Skeletal muscle satellite cell (primary cell): ENCODE data around the gene RIPPLY3.

Experiments
- H3K27me3 ChIP-seq: 2 replicates; pipeline ENCODE4 v1.7.0; 2013; ENCODE audit warnings: low read length; ENCODE audit not compliant: control insufficient read depth, insufficient read depth
- H3K36me3 ChIP-seq: 2 replicates; pipeline ENCODE4 v1.7.0; 2013; ENCODE audit warnings: mild to moderate bottlenecking, control low read depth, low read length; ENCODE audit not compliant: insufficient read depth
- H3K4me1 ChIP-seq: 2 replicates; pipeline ENCODE4 v1.7.0; 2013; ENCODE audit warnings: low read length; ENCODE audit not compliant: control insufficient read depth, insufficient read depth
- H3K4me2 ChIP-seq: 2 replicates; pipeline ENCODE4 v1.7.0; 2013; ENCODE audit warnings: mild to moderate bottlenecking, low read length
- H3K4me3 ChIP-seq: 2 replicates; pipeline ENCODE4 v1.7.0; 2013; ENCODE audit warnings: low read length
- H3K9ac ChIP-seq: 2 replicates; pipeline ENCODE4 v1.7.0; 2013; ENCODE audit warnings: mild to moderate bottlenecking, low read depth, low read length, moderate library complexity
- H3K9me3 ChIP-seq: replicated peaks from 2 replicates; pipeline ENCODE4 v1.7.0; 2013; ENCODE audit warnings: mild to moderate bottlenecking, control low read depth, low read length

RIPPLY3 gene

GRCh38 chr21:36968414-36968813, 38.1 kb upstream of the RIPPLY3 start:
- Histone ChIP-seq H3K9me3 (no peaks in the 10 kb centered on the region), H3K4me1 (peaks cover 17% of the 10 kb centered on the region), H3K36me3 (no peaks in the 10 kb centered on the region), H3K4me3 (no peak overlapping the region), H3K27me3 (no peaks in the 10 kb centered on the region), H3K4me2 (no peak overlapping the region), H3K9ac (no peak overlapping the region)

- H3K9ac ChIP-seq: no peak overlapping the region
- no peaks in the 10 kb centered on the region for H3K27me3 ChIP-seq
These were observed 37.5 kb upstream of the RIPPLY3 start for GRCh38 chr21:36968976-36969375.

GRCh38 chr21:36973986-36974850, 32.3 kb upstream of the RIPPLY3 start:
- no peaks in the 10 kb centered on the region for H3K9me3 ChIP-seq
- H3K4me2 ChIP-seq: no peak overlapping the region
- H3K9ac ChIP-seq: no peak overlapping the region
- H3K4me1 ChIP-seq: peaks cover 9% of the 10 kb centered on the region
- H3K27me3 ChIP-seq: no peaks in the 10 kb centered on the region
- H3K4me3 ChIP-seq: no peak overlapping the region
- no peaks in the 10 kb centered on the region for H3K36me3 ChIP-seq

More at GRCh38 chr21:36968976-36969375, 37.5 kb upstream of the RIPPLY3 start:
- H3K4me2 ChIP-seq: no peak overlapping the region
- peaks cover 17% of the 10 kb centered on the region for H3K4me1 ChIP-seq
- no peaks in the 10 kb centered on the region for H3K36me3 ChIP-seq
- H3K4me3 ChIP-seq: no peak overlapping the region
- no peaks in the 10 kb centered on the region for H3K9me3 ChIP-seq

- no peak overlapping the region for H3K4me2 ChIP-seq
- H3K4me3 ChIP-seq: no peak overlapping the region
These were observed 31.7 kb upstream of the RIPPLY3 start for GRCh38 chr21:36974851-36975192.

GRCh38 chr21:36976228-36976861, 30.2 kb upstream of the RIPPLY3 start:
- Histone ChIP-seq H3K9me3 (no peaks in the 10 kb centered on the region), H3K27me3 (no peaks in the 10 kb centered on the region), H3K4me2 (no peak overlapping the region), H3K4me1 (peaks cover 17% of the 10 kb centered on the region), H3K4me3 (no peak overlapping the region), H3K36me3 (no peaks in the 10 kb centered on the region), H3K9ac (no peak overlapping the region)

More at GRCh38 chr21:36974851-36975192, 31.7 kb upstream of the RIPPLY3 start:
- Histone ChIP-seq H3K4me1 (peaks cover 9% of the 10 kb centered on the region), H3K36me3 (no peaks in the 10 kb centered on the region), H3K9me3 (no peaks in the 10 kb centered on the region), H3K27me3 (no peaks in the 10 kb centered on the region), H3K9ac (no peak overlapping the region)

GRCh38 chr21:36976882-36977651, 29.4 kb upstream of the RIPPLY3 start:
- H3K4me1 ChIP-seq: peaks cover 17% of the 10 kb centered on the region
- peak overlapping the region; percentile 27 for H3K4me3 ChIP-seq
- H3K9me3 ChIP-seq: no peaks in the 10 kb centered on the region
- no peaks in the 10 kb centered on the region for H3K27me3 ChIP-seq
- H3K9ac ChIP-seq: no peak overlapping the region
- peak overlapping the region; percentile 68 for H3K4me2 ChIP-seq
- H3K36me3 ChIP-seq: no peaks in the 10 kb centered on the region

GRCh38 chr21:36980280-36981048, 26.0 kb upstream of the RIPPLY3 start:
- Histone ChIP-seq H3K36me3 (no peaks in the 10 kb centered on the region), H3K27me3 (no peaks in the 10 kb centered on the region), H3K9ac (peak overlapping the region; percentile 44), H3K4me1 (peaks cover 17% of the 10 kb centered on the region), H3K9me3 (no peaks in the 10 kb centered on the region), H3K4me3 (peak overlapping the region; percentile 68), H3K4me2 (peak overlapping the region; percentile 93)

GRCh38 chr21:36981049-36981391, 25.5 kb upstream of the RIPPLY3 start:
- H3K9ac ChIP-seq: peak overlapping the region; percentile 44
- H3K4me1 ChIP-seq: peaks cover 17% of the 10 kb centered on the region

DNA sequence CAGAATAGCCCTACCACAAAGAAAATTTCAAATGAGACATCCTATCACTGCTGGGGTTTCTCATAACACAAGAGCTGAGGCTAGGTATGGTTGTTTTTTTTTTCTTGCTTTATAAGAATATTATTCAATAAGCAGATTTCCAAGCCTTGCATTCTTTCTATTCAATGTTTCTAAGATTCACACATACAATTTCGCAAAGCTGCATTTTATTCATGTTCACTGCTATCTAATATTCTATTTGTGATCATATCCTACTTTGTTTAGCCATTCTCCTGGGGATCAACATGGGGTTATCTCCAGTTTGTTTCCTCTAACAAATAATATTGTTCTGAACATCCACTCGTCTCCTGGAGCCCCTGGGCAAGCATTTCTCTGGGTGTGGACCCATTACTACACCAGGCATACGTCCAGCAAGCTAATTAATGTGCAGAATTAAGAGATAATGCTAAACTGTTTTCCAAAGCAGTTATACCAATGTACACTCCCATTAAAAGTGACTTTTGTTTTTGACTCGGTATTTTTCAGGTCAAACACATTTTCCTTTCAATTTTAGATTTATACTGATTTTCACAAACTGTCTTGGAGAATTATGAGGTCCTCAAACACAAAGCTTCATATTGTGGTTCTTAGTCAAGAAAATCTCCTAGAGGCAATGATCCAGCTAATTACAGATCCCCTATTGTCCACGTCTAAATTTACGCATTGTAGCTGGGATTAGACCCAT, 24.4 kb upstream of the RIPPLY3 start:
- H3K9ac ChIP-seq: no peak overlapping the region
- H3K4me1 ChIP-seq: peaks cover 16% of the 10 kb centered on the region
- no peaks in the 10 kb centered on the region for H3K9me3 ChIP-seq
- H3K27me3 ChIP-seq: no peaks in the 10 kb centered on the region
- H3K4me2 ChIP-seq: no peak overlapping the region
- no peak overlapping the region for H3K4me3 ChIP-seq
- H3K36me3 ChIP-seq: no peaks in the 10 kb centered on the region

More at GRCh38 chr21:36981049-36981391, 25.5 kb upstream of the RIPPLY3 start:
- Histone ChIP-seq H3K4me3 (peak overlapping the region; percentile 68), H3K27me3 (no peaks in the 10 kb centered on the region), H3K36me3 (no peaks in the 10 kb centered on the region), H3K9me3 (no peaks in the 10 kb centered on the region), H3K4me2 (peak overlapping the region; percentile 93)

DNA sequence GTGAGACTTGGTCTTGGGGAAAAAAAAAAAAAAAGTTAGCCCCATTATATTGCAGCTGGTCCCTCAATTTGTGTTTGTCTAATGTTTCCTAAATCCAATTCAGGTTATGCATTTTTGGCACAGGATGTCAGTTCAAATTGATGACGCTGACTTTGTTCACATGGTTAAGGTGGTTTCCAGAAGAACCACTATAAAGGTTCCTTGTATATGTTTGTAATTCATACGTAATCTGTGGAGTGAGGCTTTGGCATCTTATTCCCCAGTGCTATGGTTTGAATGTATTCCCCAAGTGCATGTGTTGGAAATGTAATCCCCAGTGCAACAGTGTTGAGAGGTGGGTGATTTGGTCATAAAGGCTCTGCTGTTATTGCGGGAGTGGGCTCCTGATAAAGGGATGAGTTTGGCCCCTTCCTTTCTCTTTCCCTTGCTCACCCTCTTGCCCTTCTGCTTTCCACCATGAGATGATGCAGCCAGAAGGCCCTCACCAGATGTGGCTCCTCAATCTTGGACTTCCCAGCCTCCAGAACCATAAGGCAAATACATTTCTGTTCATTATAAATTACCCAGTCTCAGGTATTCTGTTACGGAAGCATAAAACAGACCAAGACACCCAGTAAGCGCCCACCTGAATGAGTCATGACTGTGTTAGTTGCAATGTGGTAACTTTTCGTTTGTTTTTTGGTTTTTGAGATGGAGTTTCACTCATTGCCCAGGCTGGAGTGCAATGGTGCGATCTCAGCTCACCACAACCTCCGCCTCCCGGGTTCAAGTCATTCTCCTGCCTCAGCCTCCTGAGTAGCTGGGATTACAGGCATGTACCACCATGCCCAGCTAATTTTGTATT, 20.5 kb upstream of the RIPPLY3 start:
- Histone ChIP-seq H3K4me2 (no peak overlapping the region), H3K36me3 (no peaks in the 10 kb centered on the region), H3K9ac (no peak overlapping the region), H3K9me3 (no peaks in the 10 kb centered on the region), H3K4me1 (peaks cover 20% of the 10 kb centered on the region), H3K27me3 (no peaks in the 10 kb centered on the region), H3K4me3 (no peak overlapping the region)
